ENCODE results near the gene SERPINA12. TPM values are rescaled to one million over a fixed set of nuclear protein-coding genes. Genes with fewer than 3 reads are reported as not detected.

The SERPINA12 gene
- total RNA-seq, 1 experiment from 2014 or later, result not detected

GRCh38 chr14:94465042-94465441 lies 44.2 kb downstream of the SERPINA12 start:
- peaks cover 20% of the 10 kb centered on the region for H3K27me3 ChIP-seq (replicated peaks; ENCODE audit: insufficient read depth, low read depth, low read length, poor library complexity)
- no TSS peak for BruUV-seq (replicated peaks)
- intact Hi-C loops (cut with micrococcal nuclease; ENCODE audit: unreplicated experiment), result no loop called here

DNA sequence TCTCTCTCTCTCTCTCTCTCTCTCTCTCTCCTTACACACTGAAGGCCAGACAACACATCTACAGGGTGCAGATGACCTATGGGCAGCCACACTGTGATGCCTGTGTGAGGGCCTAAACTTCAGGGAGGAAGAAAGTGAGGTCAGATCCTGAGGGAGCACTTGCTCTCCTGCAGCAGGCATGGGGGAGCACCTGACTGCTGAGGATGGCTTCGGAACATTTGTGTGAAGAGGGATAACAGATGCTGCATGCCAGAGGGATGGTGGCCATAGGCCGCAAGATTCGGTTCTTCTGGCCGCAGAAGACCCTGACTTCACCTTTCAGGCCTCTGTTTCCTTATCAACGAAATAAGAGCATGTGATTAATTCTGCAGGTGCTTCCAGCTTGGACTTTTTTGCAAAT lies 45.0 kb downstream of the SERPINA12 start:
- H3K9me3 ChIP-seq (ENCODE audit: low read depth, low read length, poor library complexity, severe bottlenecking), result no peaks in the 10 kb centered on the region
- no peak overlapping the region for H3K4me3 ChIP-seq (ENCODE audit: low read depth, low read length, poor library complexity, severe bottlenecking)
- no peak for DNase-seq (ENCODE audit: low spot score)
- POLR2A ChIA-PET (ENCODE audit: low non-redundant PET), result no interaction called here
- peaks cover 18% of the 10 kb centered on the region for H3K27me3 ChIP-seq (replicated peaks; ENCODE audit: insufficient read depth, low read depth, low read length, poor library complexity)
- intact Hi-C loops (cut with micrococcal nuclease; ENCODE audit: unreplicated experiment), result no loop called here
- no TSS peak for BruUV-seq (replicated peaks)
- H3K27ac ChIP-seq (ENCODE audit: low read depth, low read length, poor library complexity, severe bottlenecking), result no peak overlapping the region
- H3K36me3 ChIP-seq (ENCODE audit: insufficient read depth, low read length, poor library complexity, severe bottlenecking), result no peaks in the 10 kb centered on the region
- TF ChIP-seq, protein P1, sequence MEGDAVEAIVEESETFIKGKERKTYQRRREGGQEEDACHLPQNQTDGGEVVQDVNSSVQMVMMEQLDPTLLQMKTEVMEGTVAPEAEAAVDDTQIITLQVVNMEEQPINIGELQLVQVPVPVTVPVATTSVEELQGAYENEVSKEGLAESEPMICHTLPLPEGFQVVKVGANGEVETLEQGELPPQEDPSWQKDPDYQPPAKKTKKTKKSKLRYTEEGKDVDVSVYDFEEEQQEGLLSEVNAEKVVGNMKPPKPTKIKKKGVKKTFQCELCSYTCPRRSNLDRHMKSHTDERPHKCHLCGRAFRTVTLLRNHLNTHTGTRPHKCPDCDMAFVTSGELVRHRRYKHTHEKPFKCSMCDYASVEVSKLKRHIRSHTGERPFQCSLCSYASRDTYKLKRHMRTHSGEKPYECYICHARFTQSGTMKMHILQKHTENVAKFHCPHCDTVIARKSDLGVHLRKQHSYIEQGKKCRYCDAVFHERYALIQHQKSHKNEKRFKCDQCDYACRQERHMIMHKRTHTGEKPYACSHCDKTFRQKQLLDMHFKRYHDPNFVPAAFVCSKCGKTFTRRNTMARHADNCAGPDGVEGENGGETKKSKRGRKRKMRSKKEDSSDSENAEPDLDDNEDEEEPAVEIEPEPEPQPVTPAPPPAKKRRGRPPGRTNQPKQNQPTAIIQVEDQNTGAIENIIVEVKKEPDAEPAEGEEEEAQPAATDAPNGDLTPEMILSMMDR (conservative IDR thresholded peaks at IDR 0.05; ENCODE audit: low read depth, low read length), result no peak
- H3K4me1 ChIP-seq (ENCODE audit: insufficient read depth, low read length, poor library complexity, severe bottlenecking), result no peaks in the 10 kb centered on the region
- CTCF ChIA-PET, result no interaction called here

More at GRCh38 chr14:94465042-94465441, 44.2 kb downstream of the SERPINA12 start:
- H3K9me3 ChIP-seq (ENCODE audit: low read depth, low read length, poor library complexity, severe bottlenecking), result no peaks in the 10 kb centered on the region
- POLR2A ChIA-PET (ENCODE audit: low non-redundant PET), result no interaction called here
- no peak overlapping the region for H3K27ac ChIP-seq (ENCODE audit: low read depth, low read length, poor library complexity, severe bottlenecking)
- no peak for TF ChIP-seq EZH2 (IDR thresholded peaks at IDR 0.05; ENCODE audit: borderline replicate concordance, low read depth, low read length, poor library complexity, severe bottlenecking)
- TF ChIP-seq, protein P1 (conservative IDR thresholded peaks at IDR 0.05; ENCODE audit: low read depth, low read length), result no peak
- no peaks in the 10 kb centered on the region for H3K4me1 ChIP-seq (ENCODE audit: insufficient read depth, low read length, poor library complexity, severe bottlenecking)
- H3K36me3 ChIP-seq (ENCODE audit: insufficient read depth, low read length, poor library complexity, severe bottlenecking), result no peaks in the 10 kb centered on the region
- CTCF ChIA-PET, result no interaction called here
- no peak overlapping the region for H3K4me3 ChIP-seq (ENCODE audit: low read depth, low read length, poor library complexity, severe bottlenecking)
- DNase-seq (ENCODE audit: low spot score), result no peak

DNA sequence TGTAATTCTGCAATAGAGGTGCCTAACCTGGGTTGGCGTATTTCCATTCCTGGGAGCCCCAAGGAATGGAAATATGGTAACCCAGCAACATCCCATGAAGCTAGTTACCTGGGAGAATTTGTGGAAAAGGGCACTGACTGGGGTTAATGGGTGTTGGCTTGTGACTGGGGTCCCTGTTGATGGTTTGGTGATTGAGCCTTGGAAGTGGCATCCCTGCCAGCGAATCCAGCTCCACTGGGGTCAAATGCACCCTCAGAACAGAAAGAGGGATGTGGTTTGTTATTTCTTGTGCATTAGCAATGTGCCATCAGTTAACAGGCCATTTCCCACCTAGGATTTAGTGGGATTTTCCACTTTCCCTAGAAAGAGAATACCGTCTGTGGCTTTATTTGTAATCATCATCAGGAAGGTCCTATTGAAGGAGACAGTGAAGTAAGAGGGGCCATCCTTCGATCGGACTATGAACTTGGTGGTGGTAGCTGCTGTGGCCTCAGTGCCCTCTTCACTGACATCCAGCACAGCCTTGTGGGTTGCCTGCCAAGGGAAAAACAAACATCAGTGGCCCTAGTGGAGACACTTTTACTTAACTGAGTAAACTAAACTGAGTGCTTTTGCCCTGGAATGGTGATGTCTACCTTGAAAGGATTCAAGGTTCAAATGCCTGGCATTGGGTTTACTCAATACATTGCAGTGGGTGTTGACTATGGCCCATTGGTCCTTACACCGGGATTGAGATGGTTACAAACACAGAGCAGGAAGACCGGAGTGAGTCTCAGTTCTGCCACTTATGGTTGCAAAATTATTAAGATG lies 46.3 kb downstream of the SERPINA12 start:
- H3K27me3 ChIP-seq (replicated peaks; ENCODE audit: insufficient read depth, low read depth, low read length, poor library complexity), result peaks cover 18% of the 10 kb centered on the region
- no peak overlapping the region for H3K4me3 ChIP-seq (ENCODE audit: low read depth, low read length, poor library complexity, severe bottlenecking)
- intact Hi-C loops (cut with micrococcal nuclease; ENCODE audit: unreplicated experiment), result no loop called here
- ChIA-PET CTCF (no interaction called here), POLR2A (ENCODE audit: low non-redundant PET) (no interaction called here)
- no peak for DNase-seq (ENCODE audit: low spot score)
- no peaks in the 10 kb centered on the region for H3K36me3 ChIP-seq (ENCODE audit: insufficient read depth, low read length, poor library complexity, severe bottlenecking)
- TF ChIP-seq EZH2 (IDR thresholded peaks at IDR 0.05; ENCODE audit: borderline replicate concordance, low read depth, low read length, poor library complexity, severe bottlenecking), result no peak
- TF ChIP-seq, protein P1 (conservative IDR thresholded peaks at IDR 0.05; ENCODE audit: low read depth, low read length), result no peak
- no TSS peak for BruUV-seq (replicated peaks)
- no peaks in the 10 kb centered on the region for H3K4me1 ChIP-seq (ENCODE audit: insufficient read depth, low read length, poor library complexity, severe bottlenecking)
- no peak overlapping the region for H3K27ac ChIP-seq (ENCODE audit: low read depth, low read length, poor library complexity, severe bottlenecking)
- H3K9me3 ChIP-seq (ENCODE audit: low read depth, low read length, poor library complexity, severe bottlenecking), result no peaks in the 10 kb centered on the region
